Measurements from ENCODE around the gene EXO1.
"Not testable (repeated sequence)": the region's sequence is repeated elsewhere in the genome, so short reads cannot be mapped to it uniquely, and the experiment has no call there.

Gene EXO1

DNA sequence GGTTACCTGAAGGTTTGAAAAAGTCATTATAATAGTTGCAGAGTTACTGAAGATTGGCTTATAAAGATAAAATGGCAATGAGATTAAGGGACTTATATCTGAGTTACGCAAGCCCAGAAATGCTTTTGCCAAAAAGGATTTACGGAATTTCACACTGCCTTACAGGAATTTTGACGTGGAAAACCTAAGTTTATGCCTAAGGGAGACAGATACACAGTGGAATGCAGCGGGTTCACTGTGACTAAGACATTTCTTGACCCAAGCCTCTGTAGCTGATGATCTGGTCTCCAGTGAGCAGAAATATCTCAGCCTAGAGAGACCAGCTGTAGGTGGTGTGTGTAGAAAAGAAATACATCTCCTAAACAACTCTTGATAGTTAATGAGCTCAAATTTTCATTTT is 10.1 kb upstream of the EXO1 start:
- DNase-seq, result no peak

DNA sequence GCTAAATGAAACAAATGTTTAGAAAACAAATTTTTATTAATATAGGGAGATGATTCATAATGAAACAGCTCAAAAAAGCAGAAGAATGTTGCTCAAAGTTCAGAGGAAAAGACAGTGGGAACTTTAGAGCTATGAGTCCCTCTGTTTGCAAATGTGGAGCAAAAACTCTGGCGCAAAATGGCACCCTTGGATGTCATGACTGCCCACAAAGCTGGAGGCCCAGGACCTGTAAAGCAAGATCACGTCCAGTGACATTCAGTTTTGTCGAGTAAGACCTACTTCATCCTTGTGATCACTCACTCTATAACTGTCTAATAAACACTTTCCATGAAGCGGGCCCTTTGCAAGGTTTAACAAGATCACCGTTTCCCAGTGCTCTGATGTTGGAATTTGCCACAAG is 9.1 kb upstream of the EXO1 start:
- no peak for DNase-seq

DNA sequence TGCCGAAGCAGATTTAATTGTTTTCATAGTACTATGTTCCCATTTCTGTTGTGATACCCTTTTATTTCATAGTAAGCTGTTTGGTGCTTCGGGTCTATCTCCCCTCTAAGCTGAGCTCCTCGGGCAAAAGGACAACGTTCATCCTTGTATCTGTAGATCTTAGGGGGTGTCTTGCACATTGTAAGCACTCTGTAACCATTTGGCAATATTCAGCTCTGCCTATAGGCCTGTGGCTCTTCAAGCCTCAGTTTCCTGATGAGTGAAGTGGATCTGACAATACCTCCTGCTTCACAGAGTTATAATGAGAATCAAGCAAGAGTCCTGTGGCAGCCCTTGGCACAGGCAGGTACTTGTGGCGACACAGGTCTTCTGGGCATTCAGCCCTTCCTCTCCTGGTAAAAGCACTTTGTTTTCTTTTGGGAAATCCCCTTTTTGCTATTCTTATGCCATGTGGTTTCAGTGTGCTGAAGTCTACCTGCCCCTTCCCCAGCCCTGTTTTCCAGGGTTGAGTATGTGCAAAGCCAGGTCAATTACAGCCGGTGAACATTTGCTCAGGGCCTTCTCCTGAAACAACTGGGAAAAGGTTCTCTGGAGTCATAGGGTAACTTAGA is 8.5 kb upstream of the EXO1 start:
- no peak for DNase-seq

DNA sequence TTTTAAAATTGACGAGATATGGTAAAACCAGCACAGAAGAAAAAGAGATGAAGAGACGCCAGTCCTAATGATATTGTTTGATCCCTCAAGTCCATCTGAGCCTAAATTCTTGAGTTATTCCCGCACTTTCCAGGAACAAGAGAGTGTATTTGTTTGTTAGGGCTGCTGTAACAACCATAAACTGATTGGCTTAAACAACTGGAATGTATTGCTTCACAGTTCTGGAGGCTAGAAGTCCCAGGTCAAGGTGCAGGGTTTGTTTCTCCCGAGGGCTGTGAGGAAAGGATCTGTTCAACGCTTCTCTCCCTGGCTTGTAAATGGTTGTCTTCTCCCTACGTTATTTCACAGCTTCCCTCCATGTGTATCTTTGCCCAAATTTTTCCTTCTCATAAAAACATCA is 7.8 kb upstream of the EXO1 start:
- no peak for DNase-seq

DNA sequence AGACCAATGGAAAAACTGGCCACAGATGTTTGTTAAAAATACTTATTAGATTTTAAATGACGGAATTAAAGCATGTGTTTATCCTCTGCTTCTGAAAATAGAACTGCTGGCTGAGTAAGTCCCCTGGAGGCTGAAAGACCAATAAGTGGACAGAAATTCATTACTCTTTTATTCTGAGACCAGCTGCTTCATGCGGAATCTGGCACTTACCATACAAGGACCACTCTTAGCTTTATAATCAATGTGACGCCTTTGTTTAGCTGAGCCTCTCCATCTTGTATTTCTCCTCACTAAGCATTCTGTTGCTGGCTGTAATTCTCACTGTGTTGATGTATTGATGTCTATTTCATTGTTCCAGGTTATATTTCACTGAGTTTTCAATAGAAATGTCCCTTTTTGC is 6.3 kb upstream of the EXO1 start:
- no peak for DNase-seq

DNA sequence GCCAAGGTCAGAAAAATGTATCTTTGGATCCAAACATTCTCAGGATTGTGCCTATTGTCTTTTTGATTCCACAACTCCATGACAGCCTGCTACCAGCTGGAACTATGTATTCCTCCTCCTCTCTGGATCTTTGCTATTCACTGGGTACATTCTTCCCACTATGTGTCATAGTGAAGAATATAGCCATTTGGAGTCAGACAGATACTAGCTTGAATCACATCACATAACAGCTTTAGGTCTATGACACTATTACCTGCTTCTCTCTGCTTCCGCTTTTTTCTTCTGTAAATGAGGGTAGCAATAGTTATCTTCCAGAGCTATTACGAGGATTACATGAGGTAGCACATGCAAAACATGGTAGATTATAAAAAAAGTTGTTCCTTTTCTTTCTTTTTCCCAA is 5.4 kb upstream of the EXO1 start:
- no peak for DNase-seq

DNA sequence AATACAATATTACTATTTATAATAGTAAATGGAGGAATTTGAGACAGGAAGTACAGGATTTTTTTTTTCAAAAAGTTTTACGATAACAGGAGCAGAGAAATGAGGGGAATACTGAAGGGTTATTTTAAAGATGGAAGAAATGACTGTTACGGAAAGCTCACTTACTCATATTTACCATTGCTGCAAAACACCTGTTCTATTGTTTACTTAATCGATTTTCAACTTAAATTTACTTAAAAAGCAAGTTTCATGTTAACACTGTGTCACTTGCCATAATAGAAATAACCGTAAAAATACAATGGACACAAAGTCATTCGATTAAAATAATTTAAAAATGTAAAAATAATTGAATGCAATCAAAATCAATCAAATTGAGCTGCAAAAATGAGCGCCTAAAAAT is 3.4 kb upstream of the EXO1 start:
- DNase-seq, result no peak

DNA sequence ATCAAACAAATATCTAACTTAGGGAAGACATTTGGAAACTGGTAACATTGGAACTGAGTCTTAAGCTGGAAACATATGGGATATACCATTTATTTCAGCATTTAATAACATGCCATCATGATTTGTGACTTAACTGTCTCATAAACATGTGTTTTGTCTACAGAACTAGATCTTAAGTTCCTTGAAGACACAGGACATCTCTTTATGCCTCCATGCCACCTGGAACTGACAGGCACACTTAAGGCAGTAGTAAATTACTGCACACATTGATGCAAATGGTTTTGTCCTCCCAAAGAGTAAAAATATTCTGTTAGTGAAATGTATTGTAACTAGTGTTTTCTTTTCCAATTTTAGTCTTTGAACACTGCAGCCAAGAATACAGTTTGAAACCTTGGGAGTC is 1.6 kb upstream of the EXO1 start:
- DNase-seq, result no peak

DNA sequence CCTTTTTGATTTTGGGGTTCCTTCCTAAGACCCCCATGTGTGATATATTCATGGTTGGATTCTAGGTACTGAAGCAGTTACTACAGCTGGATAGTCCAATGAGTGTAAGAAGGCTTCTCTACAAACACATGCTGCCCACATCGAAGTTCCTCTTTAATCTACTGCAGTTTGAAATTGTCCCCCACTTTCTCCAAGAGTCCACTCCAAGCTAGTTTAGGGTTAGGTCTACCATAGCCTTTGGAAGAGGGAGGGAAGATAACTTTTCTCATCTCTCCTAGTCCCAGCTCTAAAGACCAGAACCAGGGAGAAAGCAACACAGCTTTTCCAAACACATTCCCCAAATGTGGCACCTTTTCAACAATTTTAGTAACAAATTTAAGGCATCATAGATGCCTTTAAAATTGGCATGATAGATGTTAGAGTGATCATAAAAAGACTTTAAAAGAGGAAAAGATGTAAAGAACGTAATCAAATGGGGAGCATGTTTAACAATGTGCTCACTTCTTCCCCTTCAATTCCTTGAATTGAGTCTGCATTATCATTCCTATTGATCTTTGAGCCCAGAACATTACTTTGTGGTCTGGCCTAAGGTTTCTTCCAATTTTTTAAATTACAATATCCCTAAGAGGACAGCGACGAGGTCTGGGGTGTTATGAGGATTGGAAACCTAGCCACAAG is 1.0 kb upstream of the EXO1 start:
- no peak for DNase-seq

DNA sequence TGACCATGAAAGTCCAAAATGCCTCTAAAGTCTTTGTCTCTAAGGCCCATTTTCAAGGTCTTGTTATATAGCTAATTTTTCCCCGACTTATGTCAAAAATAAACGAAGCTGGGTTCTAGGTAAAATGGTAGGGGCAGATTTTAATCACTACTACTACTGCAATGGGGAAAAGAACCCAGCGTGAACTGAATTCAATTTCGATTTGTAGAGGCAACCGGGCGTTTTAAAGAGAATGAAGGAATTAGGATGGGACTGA is 536 bp upstream of the EXO1 start:
- no peak for DNase-seq

DNA sequence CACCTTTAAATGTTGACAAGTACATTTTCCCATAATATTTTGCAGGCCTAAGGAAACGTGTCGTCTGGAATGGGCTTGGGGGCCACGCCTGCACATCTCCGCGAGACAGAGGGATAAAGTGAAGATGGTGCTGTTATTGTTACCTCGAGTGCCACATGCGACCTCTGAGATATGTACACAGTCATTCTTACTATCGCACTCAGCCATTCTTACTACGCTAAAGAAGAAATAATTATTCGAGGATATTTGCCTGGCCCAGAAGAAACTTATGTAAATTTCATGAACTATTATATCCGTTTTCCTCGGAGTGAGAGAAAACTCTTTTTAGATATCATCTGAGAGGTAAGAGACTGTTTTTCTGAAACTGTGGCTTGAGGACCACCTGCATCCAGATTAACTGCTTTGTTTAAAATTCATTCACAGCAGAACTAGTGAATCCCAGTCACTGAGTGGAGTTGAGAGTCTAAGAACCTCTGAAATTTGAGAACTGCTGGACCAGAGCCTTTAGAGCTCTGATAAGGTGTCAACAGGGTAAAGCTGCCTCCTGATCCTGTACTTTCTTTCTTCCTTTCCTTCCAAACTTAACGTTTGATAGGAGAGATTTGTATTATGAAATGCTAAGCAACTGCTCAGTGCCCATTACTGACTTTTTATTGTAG is 811 bp downstream of the EXO1 start:
- DNase-seq, result no peak

DNA sequence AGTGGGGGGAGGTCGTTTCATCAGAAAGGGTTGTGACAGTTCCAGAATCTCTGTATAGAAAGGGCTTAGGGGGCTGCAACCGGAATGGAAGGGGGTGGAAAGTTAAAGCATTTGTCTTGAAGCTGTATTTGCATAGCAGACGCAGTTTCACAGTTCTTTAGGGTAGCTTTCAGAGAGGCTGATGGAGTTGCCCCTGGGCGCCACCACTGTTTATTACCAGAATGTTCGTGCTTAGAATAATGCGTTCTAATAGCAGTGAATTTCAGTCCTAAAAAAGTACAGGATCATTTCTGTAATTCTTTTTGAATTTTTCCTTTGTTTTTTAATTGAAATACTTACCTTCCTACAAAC is 1.3 kb downstream of the EXO1 start:
- no peak for DNase-seq

DNA sequence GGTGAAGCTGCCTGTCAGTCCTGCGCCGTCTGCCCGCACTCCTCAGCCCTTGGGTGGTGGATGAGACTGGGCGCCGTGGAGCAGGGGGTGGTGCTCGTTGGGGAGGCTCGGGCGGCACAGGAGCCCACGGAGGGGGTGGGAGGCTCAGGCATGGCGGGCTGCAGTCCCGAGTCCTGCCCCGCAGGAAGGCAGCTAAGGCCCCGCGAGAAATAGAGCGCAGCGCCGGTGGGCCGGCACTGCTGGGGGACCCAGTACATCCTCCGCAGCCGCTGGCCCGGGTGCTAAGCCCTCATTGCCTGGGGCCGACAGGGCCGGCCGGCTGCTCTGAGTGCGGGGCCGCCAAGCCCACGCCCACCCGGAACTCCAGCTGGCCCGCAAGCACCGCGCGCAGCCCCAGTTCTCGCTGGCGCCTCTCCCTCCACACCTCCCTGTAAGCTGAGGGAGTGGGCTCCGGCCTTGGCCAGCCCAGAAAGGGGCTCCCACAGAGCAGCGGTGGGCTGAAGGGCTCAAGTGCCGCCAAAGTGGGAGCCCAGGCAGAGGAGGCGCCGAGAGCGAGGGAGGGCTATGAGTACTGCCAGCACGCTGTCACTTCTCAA is 7.6 kb downstream of the EXO1 start:
- DNase-seq, result not testable (repeated sequence)

DNA sequence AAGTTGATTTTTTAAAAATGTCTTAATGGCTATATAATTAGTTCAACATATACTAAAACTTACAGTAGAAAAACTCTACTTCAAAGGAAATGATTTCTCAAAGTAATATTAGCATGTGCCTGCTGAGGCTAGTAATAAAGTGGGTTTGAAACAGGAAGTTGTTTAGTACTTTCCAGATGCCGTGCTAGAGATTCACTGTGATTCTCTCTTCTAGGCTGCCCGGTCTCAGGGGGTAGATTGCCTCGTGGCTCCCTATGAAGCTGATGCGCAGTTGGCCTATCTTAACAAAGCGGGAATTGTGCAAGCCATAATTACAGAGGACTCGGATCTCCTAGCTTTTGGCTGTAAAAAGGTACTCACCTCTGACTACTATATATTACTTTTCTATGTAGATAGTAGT is 9.1 kb downstream of the EXO1 start:
- DNase-seq, result no peak

DNA sequence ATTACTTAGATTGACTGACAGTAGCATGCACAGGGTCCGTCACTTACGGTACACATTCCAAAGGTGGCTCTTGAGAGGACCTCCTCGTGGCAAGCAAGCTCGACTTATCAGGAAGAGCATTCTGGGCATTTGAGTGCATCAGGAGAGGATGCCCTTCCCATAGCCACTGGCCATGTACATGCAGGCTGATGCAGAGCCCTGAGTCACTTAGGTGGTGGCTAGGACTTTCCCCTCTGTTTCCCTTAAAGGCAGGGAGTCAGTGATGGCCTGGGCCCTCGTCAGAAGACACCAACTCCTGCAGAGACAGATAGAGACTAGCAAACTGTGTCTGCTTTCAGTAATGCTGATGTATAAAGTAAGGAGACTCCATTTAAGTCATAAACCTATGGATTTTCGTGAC is 12.9 kb downstream of the EXO1 start:
- no peak for DNase-seq

DNA sequence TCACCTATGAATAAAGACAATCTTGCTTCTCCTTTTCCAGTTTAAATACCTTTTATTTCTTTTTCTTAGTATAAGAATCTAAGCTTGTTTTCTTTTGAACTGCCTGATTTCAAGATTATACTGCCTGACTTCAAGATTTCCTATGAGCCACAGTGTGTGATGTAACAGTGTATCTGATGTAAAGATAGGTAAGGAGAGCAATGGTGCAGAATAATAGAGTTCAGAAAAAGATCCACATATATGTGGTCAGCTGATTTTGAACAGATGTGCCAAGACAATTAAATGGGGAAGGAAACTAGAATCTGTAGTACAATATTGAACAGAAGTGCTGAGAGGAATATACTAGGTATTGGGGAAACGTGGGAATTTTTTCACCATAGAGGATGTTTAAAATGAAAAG is 21.0 kb downstream of the EXO1 start:
- no peak for DNase-seq

DNA sequence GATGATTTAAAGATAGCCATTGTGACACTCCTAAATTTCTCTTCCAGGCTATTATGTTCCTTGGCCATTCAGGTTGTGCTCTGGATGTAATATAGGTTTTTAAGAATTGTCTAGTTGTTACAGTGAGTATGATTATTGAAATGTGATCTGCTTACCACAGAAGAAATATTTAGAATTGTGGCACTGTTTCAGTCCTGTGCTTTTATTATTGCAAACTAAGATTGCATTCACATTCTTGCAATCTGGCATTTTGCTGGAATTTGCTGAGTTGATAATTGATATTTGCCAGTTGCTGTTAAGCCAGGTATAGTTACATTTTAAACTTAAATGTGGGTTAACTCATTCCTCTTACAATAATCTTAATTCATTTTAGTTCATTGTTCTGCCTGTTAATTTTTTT is 22.3 kb downstream of the EXO1 start:
- no peak for DNase-seq

DNA sequence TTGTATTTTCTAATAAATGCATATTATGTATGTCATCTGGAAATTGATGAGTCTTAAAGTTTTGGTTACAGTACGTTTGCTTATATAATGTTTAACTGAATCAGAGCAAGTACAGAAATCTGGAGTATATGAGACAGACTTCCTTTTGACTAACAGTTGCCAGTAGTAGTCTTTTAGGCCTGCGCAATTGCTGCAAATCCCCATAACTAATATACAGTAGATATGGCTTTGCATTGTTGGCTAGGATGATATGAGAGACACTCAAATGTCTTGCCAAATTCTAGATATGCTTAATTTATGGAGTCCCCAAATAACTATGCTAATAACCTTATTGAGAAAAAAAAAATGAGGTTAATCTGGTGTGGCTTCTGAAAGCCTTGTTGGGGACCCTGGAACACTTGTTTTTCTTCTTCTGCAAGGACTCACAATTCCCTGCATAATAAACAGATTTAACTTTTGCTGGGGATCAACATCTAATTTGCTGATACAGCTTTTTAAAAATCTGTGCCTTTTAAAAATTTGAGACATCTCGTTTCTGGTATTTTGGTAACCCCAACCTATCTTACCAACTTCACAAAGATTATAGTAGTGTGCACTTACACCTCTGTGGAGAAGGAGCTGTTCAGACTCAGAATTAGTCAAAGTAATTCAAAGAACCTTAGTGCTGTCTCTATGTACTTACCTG is 22.9 kb downstream of the EXO1 start:
- DNase-seq, result no peak

DNA sequence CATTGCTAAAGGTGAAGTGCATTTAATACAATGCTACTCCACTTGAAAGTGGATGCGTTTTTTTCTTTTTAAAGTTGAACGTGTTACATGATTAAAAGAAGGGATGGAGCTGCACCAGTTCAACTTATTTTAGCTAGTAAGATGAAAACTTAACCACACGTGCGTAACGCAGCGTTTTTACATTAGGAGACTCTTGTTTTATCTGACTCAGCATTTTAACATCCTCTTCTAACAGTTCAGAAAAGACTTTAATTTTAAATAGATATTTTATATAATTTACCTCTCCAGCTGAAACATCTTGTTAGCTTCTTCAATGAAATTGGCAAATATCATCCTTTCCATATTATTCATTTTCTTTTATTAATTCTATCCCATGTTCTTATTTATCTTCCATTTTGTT is 33.4 kb downstream of the EXO1 start:
- no peak for DNase-seq

DNA sequence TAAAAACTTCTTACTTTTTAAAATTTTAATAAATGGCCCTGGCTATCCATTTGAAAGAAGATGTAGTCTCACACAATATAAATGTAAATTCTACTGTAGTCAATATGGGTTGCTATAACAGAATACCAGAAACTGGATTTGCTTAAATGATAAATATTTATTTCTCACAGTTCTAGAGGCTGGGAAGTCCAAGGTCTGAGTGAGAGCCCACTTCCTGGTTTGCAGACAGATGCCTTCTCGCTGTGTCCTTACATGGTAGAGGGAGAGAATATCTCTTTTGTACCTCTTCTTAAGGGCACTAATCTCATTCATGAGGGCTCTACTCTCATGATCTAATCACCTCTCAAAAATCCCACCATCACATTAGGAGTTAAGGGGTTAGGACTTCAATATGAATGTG is 35.2 kb downstream of the EXO1 start:
- no peak for DNase-seq

DNA sequence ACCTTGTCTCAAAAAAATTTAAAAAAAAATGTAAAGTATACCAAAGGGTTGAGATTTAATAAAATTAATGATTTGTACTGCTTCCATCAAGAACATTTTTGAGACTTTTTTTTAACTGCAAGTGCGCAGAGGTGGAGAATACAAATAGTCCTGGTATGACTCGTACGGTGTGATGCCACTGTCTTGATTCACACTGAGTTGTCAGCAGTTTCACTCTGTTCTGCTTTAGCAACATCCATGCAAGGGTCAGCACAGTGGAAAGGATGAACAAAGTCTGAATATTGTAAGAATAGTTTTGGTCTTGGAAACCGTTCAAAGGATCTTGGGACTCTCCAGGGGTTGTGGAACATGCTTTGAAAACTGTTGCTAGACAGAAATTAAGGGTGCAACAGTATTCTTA is 40.2 kb downstream of the EXO1 start:
- DNase-seq, result no peak

DNA sequence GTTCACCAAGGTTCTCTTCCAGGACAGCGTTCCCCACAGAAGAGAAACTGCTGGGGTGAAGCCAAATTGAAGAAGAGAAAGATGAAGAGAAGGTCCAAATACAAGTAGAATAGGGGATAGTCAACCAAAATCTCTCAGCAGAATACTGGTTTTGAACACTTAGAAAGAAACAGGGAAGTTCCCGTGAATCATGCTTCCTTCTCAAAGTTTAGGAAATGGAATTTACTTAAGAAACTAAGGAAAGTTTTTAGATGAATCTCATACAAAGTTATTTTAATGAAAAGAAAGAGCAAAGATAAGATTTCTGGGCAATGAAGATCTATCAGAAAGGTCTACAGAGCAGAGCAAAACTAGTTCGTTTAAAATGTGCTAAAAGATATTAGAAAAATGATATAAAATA is 43.3 kb downstream of the EXO1 start:
- no peak for DNase-seq

DNA sequence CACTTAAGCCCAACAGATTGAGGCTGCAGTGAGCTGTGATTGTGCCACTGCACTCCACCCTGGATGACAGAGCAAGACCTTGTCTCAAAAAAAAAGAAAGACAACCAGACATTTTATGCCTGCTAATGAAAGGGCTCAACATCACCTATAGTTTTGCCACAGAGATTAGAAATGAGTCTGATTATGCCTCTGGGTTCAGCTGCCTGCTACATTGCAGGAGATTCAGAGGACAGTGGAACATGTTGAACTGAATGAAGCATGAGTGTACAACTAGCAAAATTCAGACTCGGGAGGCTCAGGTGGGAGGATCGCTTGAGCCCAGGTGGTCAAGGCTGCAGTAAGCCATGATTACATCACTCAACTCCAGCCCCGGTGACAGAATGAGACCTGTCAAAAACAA is 46.0 kb downstream of the EXO1 start:
- DNase-seq, result no peak

DNA sequence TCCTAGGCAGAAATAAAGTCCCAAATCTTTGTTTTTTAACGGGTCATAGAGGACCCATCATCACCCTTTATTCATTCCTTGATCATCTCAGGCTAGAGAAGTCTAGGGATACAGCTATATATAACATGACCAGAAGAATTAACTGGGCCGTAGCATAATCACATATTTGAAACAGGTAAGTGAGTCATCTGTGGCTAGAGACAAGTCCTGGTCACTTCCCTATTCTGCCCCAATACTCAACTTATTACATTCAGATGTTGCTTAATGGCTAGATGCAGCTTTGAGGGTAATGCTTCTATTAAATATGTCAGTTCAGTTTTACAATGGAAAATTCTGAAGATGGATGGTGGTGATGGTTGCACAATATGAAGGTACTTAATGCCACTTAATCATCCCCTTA is 47.0 kb downstream of the EXO1 start:
- DNase-seq, result no peak

DNA sequence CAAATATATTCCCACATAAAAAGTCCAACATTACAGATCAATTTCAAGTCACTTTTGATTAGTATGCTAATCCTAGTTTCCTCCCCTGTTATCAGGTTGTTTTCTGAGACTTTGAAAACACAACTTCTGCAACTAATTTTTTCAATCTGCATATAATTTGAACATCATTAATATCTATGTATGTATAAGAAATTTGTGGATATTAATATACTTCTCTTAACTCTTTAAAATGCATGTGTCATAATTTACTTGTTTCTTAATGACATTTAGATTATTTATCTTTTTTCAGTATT is 48.6 kb downstream of the EXO1 start:
- no peak for DNase-seq
